ENCODE data around the gene EDC4.
A peak's percentile ranks its signal among the peaks of the same experiment; 100 is the strongest.

EDC4 gene

GRCh38 chr16:67842509-67843342 lies 30.1 kb upstream of the EDC4 start:
- Mint-ChIP-seq H3K27me3 (no peaks in the 10 kb centered on the region), H3K36me3 (ENCODE audit: low read depth) (peaks cover 8% of the 10 kb centered on the region), H3K4me1 (peaks cover 43% of the 10 kb centered on the region), H3K9me3 (no peaks in the 10 kb centered on the region), H3K27ac (peak overlapping the region; percentile 89), H3K4me3 (peak overlapping the region; percentile 92)
- peak; percentile 16 for ATAC-seq
- DNase-seq, result peak; percentile 66

GRCh38 chr16:67843343-67843765 lies 29.5 kb upstream of the EDC4 start:
- Mint-ChIP-seq H3K9me3 (no peaks in the 10 kb centered on the region), H3K27ac (peak overlapping the region; percentile 89), H3K4me1 (peaks cover 50% of the 10 kb centered on the region), H3K36me3 (ENCODE audit: low read depth) (peaks cover 11% of the 10 kb centered on the region), H3K4me3 (peak overlapping the region; percentile 92), H3K27me3 (no peaks in the 10 kb centered on the region)
- no peak for DNase-seq
- no peak for ATAC-seq

DNA sequence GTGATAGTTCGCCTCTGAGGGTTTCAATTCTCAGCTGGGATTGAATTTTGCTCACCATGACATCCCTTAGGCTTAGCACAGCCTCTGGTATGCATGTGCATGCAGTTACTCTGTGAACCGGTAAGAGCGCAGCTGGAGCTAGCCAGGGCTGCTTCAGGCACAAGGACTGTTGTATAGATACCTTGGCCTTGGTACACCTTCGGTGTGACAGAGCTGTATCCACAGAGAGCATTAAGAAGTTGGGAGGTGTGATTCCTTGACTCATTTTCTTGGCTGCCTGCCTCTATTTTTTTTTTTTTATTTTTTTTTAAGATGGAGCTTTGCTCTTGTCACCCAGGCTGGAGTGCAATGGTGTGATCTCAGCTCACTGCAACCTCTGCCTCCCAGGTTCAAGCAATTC lies 28.4 kb upstream of the EDC4 start:
- no peak for DNase-seq
- Mint-ChIP-seq H3K36me3 (ENCODE audit: low read depth) (peaks cover 11% of the 10 kb centered on the region), H3K27me3 (no peaks in the 10 kb centered on the region), H3K9me3 (no peaks in the 10 kb centered on the region), H3K27ac (peak overlapping the region; percentile 96), H3K4me3 (peak overlapping the region; percentile 92), H3K4me1 (peaks cover 55% of the 10 kb centered on the region)
- no peak for ATAC-seq

DNA sequence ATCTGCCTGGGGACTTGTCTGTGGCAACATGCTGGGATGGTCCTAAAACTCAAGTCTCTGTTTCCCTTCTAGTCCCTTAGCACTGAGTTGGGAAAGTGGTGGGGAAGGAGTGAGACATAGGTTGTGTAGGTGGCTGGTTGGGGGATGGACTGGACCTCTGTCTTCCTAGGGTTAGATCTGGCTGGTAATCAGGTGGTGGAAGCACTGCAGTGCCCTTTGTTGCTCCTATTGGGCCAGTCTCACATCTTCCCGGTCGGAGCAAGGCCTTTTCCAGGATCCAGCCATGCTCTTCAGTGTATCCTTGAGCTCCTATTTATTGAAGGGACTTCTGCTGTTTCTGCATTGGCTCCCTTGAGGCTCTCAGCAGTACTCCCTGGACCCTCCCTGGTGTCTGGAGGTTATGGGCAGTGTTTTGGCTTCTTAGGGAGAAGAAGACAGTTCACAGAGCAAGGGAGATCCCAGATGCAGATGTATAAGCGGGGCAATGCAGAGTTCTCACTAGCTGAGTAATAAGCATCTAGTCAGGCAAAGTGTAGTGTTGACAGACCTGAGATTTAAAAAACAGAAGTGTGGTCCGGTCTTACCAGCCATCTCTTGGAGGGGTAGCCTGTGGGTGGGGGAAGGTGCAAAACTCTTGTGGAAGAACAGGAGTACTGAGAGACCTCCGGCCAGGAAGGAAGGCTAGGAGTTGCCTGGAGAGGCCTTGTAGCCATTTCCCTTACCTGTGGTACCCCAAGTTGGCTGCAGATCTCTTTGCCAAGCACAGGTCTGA lies 27.4 kb upstream of the EDC4 start:
- Mint-ChIP-seq H3K36me3 (ENCODE audit: low read depth) (peaks cover 14% of the 10 kb centered on the region), H3K27me3 (no peaks in the 10 kb centered on the region), H3K4me3 (peak overlapping the region; percentile 92), H3K9me3 (no peaks in the 10 kb centered on the region), H3K27ac (peak overlapping the region; percentile 96), H3K4me1 (peaks cover 59% of the 10 kb centered on the region)
- ATAC-seq, result no peak
- no peak for DNase-seq

- Mint-ChIP-seq H3K36me3 (ENCODE audit: low read depth) (peaks cover 14% of the 10 kb centered on the region), H3K27ac (peak overlapping the region; percentile 96), H3K27me3 (no peaks in the 10 kb centered on the region), H3K4me3 (peak overlapping the region; percentile 92), H3K4me1 (peaks cover 62% of the 10 kb centered on the region), H3K9me3 (no peaks in the 10 kb centered on the region)
- DNase-seq (no peak), ATAC-seq (no peak)
Measured at GRCh38 chr16:67846063-67846319, 26.9 kb upstream of the EDC4 start.

- ATAC-seq, result peak; percentile 72
- H3K9me3 Mint-ChIP-seq, result no peaks in the 10 kb centered on the region
- peak within 1 kb of the TSS; percentile 92 for H3K4me3 Mint-ChIP-seq
- peaks cover 14% of the 10 kb centered on the region for H3K36me3 Mint-ChIP-seq (ENCODE audit: low read depth)
- peak within 1 kb of the TSS; percentile 96 for H3K27ac Mint-ChIP-seq
- peak; percentile 95 for DNase-seq
- H3K4me1 Mint-ChIP-seq, result peaks cover 62% of the 10 kb centered on the region
- no peaks in the 10 kb centered on the region for H3K27me3 Mint-ChIP-seq
Measured at GRCh38 chr16:67846320-67847063, 26.4 kb upstream of the EDC4 start, which contains the start of gene NUTF2. TSS of gene NUTF2 (plus strand) at chr16:67846933. CDS start at chr16:67865131, 18,198 bp downstream.

DNA sequence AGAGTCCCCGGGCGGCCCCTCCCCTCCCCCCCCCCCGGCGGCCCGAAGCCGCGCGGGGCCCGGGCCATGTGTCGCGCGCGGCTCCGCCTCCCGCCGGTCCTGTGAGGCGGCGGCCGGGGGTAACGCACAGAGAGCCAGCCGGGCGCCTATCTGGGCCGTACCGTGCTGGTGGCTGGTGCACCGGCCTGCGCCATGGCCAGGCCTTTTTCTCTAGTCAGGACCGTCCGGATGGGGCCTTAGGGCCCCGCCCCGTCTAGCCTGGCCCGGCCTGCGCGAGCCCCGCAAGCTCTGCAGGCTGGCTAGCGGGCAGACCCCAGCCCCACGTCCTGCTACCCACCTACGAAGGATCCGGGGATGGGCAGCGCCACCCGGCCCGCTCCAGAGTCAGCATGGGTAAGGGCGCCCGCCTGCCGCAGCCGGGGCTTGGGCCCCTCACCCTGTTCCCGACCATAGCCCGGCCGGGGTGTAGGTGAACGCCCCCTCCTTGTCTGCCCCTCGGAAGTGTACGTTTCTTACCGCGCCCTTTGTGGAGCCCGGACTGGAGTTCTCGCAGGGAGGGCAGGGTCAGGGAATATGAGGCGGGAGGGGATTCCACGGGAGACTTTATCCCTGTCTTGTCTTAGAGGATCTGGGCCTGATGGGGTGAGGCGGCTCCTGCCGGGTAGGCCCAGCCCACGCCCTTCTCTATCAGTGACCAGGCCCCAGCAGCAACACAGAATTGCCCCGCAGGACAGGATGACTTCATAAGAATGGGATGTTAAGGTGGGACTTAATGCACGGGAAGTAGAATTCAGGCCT lies 25.6 kb upstream of the EDC4 start, which contains the start of gene CENPT:
CENPT (minus strand) TSS at position 630 of the 798 bp plus-strand sequence. CDS start 13,834 bp downstream, outside the sequence.
- ATAC-seq, result peak; percentile 31
- Mint-ChIP-seq H3K9me3 (no peaks in the 10 kb centered on the region), H3K27ac (peak within 1 kb of the TSS; percentile 96), H3K27me3 (no peaks in the 10 kb centered on the region), H3K4me3 (peak within 1 kb of the TSS; percentile 92), H3K4me1 (peaks cover 58% of the 10 kb centered on the region), H3K36me3 (ENCODE audit: low read depth) (peaks cover 14% of the 10 kb centered on the region)
- DNase-seq, result no peak

- DNase-seq, result no peak
- no peak for ATAC-seq
- H3K4me1 Mint-ChIP-seq, result peaks cover 55% of the 10 kb centered on the region
- H3K27ac Mint-ChIP-seq, result peak overlapping the region; percentile 84
- no peaks in the 10 kb centered on the region for H3K9me3 Mint-ChIP-seq
- peaks cover 14% of the 10 kb centered on the region for H3K36me3 Mint-ChIP-seq (ENCODE audit: low read depth)
- peak overlapping the region; percentile 92 for H3K4me3 Mint-ChIP-seq
- H3K27me3 Mint-ChIP-seq, result no peaks in the 10 kb centered on the region
Measured at GRCh38 chr16:67848118-67848517, 24.7 kb upstream of the EDC4 start.

GRCh38 chr16:67853670-67854069 lies 19.2 kb upstream of the EDC4 start:
- Mint-ChIP-seq H3K36me3 (ENCODE audit: low read depth) (peaks cover 10% of the 10 kb centered on the region), H3K4me1 (peaks cover 38% of the 10 kb centered on the region), H3K27ac (no peak overlapping the region)

GRCh38 chr16:67855789-67856188 lies 17.1 kb upstream of the EDC4 start:
- ATAC-seq, result no peak
- no peaks in the 10 kb centered on the region for H3K9me3 Mint-ChIP-seq
- no peak overlapping the region for H3K4me3 Mint-ChIP-seq
- H3K27me3 Mint-ChIP-seq, result no peaks in the 10 kb centered on the region
- DNase-seq, result no peak
- no peak overlapping the region for H3K27ac Mint-ChIP-seq
- H3K4me1 Mint-ChIP-seq, result peaks cover 28% of the 10 kb centered on the region
- H3K36me3 Mint-ChIP-seq (ENCODE audit: low read depth), result peaks cover 12% of the 10 kb centered on the region

More at GRCh38 chr16:67853670-67854069, 19.2 kb upstream of the EDC4 start:
- Mint-ChIP-seq H3K4me3 (no peak overlapping the region), H3K9me3 (no peaks in the 10 kb centered on the region), H3K27me3 (no peaks in the 10 kb centered on the region)
- DNase-seq (no peak), ATAC-seq (no peak)

GRCh38 chr16:67856927-67857546 lies 15.8 kb upstream of the EDC4 start:
- no peaks in the 10 kb centered on the region for H3K27me3 Mint-ChIP-seq
- ATAC-seq (no peak), DNase-seq (no peak)
- no peaks in the 10 kb centered on the region for H3K9me3 Mint-ChIP-seq
- no peak overlapping the region for H3K4me3 Mint-ChIP-seq
- peak overlapping the region; percentile 72 for H3K27ac Mint-ChIP-seq
- H3K36me3 Mint-ChIP-seq (ENCODE audit: low read depth), result peaks cover 22% of the 10 kb centered on the region
- peaks cover 30% of the 10 kb centered on the region for H3K4me1 Mint-ChIP-seq

DNA sequence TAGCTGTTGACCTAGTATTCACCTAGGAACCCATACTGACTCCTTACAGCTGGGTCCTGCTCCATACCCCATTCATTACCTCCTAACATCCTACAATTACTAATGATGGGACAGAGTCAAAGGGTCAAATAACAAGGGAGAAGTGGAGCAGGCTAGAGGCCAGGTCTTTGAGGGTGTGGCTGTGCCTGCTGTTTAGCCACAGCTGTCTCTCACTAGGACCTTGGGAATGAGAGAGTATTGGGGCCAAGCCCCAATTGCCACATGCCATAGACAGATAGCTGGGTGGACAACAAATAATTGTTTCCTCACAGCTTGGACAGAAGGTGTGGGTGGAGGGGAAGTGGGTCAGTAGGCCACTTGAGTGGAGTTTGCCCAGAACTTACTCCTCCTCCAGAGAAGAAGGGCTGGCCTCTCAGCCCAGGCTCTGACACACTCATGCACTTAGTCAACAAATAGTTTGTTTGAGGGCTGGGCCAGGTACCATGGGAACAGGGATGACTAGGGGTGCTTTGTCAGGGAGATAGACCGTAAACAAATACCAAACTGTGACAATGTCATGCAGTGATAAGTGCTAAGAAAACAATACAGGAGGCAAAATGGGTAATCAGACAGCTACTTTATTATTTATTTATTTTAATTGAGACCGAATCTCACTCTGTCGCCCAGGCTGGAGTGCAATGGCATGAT lies 15.2 kb upstream of the EDC4 start:
- no peak for DNase-seq
- Mint-ChIP-seq H3K4me1 (peaks cover 30% of the 10 kb centered on the region), H3K27me3 (no peaks in the 10 kb centered on the region), H3K9me3 (no peaks in the 10 kb centered on the region), H3K36me3 (ENCODE audit: low read depth) (peaks cover 22% of the 10 kb centered on the region), H3K27ac (peak overlapping the region; percentile 72), H3K4me3 (no peak overlapping the region)
- peak; percentile 92 for ATAC-seq

GRCh38 chr16:67858500-67858899 lies 14.4 kb upstream of the EDC4 start:
- H3K27me3 Mint-ChIP-seq, result no peaks in the 10 kb centered on the region
- ATAC-seq, result no peak
- H3K4me3 Mint-ChIP-seq, result no peak overlapping the region
- H3K27ac Mint-ChIP-seq, result peak overlapping the region; percentile 72
- DNase-seq, result no peak
- peaks cover 30% of the 10 kb centered on the region for H3K4me1 Mint-ChIP-seq
- peaks cover 22% of the 10 kb centered on the region for H3K36me3 Mint-ChIP-seq (ENCODE audit: low read depth)
- no peaks in the 10 kb centered on the region for H3K9me3 Mint-ChIP-seq
